Activated T-helper 1 cell treated with Interleukin-2 at 50 U/mL for 16 hours (primary cell): Measurements from ENCODE around the gene BRSK1.
A peak's percentile ranks its signal among the peaks of the same experiment; 100 is the strongest.

Experiments
- DNase-seq: peaks from one replicate; pipeline ENCODE4 v3.0.0-alpha.2; 2020; ENCODE audit warnings: low read depth

Gene BRSK1

DNA sequence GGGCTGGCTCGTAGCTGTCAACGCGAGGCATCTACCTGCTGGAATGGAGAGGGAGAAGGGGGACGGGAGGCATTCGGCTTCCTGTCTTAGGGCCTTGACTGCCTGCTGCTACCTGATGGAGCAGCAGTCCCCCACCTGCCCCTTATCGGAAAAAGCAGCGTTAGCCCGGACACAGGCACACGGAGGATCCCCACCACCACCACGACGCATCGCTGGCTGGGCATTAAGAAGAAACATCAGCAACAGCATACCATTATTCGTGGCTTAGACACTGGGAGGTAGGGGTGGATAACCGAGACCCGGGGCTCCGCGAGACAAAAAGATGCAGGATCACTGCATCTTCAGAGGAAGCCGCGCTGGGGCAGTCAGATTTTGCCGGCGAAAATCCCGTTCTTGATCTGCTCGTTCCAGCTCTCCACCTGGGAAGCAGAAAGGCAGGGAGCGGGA, 69.6 kb downstream of the BRSK1 start:
- no peak for DNase-seq

- peak; percentile 27 for DNase-seq
These were observed 70.3 kb downstream of the BRSK1 start for GRCh38 chr19:55353803-55354697.

DNA sequence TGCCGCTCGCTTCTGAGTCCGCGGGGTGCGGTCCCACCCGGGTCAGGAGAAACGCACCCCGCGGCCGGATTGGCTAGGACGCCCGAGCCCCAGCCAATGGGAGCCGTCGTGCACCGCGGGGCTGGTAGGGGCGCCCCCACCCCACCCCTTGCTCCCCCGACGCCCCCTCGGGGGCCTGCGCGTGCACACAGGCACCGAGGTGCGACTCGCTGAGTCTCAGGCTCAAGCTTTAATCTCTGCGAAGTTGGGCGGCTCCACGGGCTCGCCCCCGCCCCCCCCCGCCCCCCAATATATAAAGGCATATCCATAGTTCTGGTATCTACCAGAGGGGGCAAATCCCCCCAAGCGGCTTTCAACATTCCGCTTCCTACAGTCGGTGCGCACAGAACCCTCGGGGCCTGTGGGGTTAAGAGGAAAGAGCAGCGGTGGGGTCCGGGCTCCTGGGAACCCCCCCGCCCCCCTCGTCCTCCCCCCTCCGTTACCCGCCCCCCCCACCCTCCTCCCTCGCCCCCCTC, 71.0 kb downstream of the BRSK1 start, which contains the start of gene COX6B2:
Gene COX6B2, minus strand, starts transcription at position 22 of the 515 bp plus-strand sequence. CDS start 198 bp downstream, outside the sequence.
- no peak for DNase-seq

GRCh38 chr19:55355213-55355821, 71.5 kb downstream of the BRSK1 start:
- no peak for DNase-seq

DNA sequence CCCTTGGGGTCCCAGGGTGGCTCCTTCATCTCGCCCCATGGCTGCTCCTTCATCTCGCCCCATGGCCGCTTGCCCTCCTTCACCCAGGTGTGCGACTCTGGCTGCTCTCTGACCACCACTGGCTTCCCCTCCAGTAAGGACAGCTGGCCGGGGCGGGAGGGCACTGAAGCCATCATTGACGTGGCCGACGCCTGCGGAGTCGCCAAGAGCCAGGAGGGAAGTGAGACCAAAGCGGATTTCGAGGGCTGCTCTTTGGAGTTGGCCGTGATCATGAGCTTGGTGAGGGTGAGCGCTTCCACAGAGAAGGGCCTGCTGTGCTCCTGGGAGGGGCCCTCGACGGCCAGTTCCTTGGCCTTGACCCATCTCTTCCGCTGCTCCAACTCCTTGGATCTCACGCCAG, 74.7 kb downstream of the BRSK1 start:
- DNase-seq: no peak

DNA sequence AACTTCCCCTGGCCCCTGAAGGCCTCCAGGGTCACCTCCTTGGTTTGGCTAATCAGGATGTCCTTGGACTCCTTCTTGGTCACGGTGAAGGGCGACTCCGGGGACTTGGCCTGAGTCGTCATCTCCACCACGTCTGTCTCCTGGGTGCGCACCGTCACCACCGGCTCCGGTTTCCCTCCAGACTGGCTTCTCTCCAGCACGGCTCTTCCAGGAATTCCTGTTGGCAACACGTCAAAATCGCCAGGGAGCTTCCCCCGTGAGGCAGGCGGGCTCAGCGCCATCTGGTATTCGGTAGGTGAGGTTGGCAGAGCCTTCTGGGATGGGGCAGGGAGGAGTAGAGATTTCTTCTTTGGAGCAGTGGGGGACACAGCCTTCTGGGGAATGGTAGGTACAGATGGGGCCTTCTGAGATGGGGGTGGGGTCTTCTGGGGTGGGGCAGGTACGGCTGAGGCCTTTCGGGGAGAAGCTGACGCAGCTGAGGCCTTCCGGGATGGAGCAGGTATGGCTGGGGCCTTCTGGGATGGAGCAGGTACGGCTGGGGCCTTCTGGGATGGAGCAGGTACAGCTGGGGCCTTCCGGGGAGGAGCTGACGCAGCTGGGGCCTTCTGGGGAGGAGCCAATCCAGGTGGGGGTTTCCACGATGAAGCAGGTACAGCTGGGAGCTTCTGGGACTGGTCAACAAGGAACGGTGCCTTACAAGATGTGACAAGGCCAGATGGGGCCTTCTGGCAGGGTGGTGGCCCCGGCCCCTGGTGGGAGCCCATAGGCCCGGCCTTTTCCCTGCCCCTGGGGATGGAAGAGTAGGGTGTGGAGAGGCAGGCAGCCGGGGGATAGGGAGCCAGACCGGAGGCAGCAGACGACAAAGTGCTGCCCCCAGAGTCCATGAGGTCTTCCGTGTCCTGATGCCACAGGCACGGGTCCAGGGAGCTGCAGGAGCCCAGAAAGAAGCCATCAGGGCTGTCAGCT, 75.4 kb downstream of the BRSK1 start:
- no peak for DNase-seq

GRCh38 chr19:55360902-55361301, 77.1 kb downstream of the BRSK1 start:
- no peak for DNase-seq
